MCF 10A (cell line): ENCODE measurements around the gene ZNF17. TPM values are rescaled to one million over a fixed set of nuclear protein-coding genes. Genes with fewer than 3 reads are reported as not detected.

Experiments
- total RNA-seq: library from RNA; stranded (reverse); gene quantifications from 2 replicates; pipeline ENCODE4 v1.2.3, GENCODE V29; 2022

Gene ZNF17
- total RNA-seq, 1 experiment from 2014 or later, result 8.3 TPM

Other genes starting within 250 kb of the ZNF17 start
- not detected in 2 replicates for gene DUXA, start 243.7 kb upstream of the ZNF17 start, total RNA-seq
- 34.4 and 41.1 TPM in 2 replicates for gene ZNF264, start 219.7 kb upstream of the ZNF17 start, total RNA-seq
- 0.93 and 1.2 TPM in 2 replicates for gene AURKC, start 180.1 kb upstream of the ZNF17 start, total RNA-seq
- 11.8 and 12.2 TPM in 2 replicates for gene ZNF805, start 170.5 kb upstream of the ZNF17 start, total RNA-seq
- 72.5 and 95.5 TPM in 2 replicates for gene ZNF460, start 130.7 kb upstream of the ZNF17 start, total RNA-seq
- 9.2 and 10.8 TPM in 2 replicates for gene ZNF543, start 90.7 kb upstream of the ZNF17 start, total RNA-seq
- 7.0 and 9.9 TPM in 2 replicates for gene ZNF304, start 59.9 kb upstream of the ZNF17 start, total RNA-seq
- gene TRAPPC2B, start 47.6 kb upstream of the ZNF17 start, total RNA-seq, result 6.3 and 9.8 TPM in 2 replicates
- gene ZNF547, start 47.6 kb upstream of the ZNF17 start, total RNA-seq, result 3.7 and 4.3 TPM in 2 replicates
- 23.7 and 40.1 TPM in 2 replicates for gene ZNF548, start 21.3 kb upstream of the ZNF17 start, total RNA-seq
- gene ZNF749, start 24.2 kb downstream of the ZNF17 start, total RNA-seq, result 19.1 and 21.2 TPM in 2 replicates
- 0.47 TPM in 2 replicates for gene VN1R1, start 46.0 kb downstream of the ZNF17 start, total RNA-seq
- 9.9 and 10.9 TPM in 2 replicates for gene ZNF772, start 66.4 kb downstream of the ZNF17 start, total RNA-seq
- gene ZNF419, start 76.6 kb downstream of the ZNF17 start, total RNA-seq, result 18.4 and 19.6 TPM in 2 replicates
- 11.2 and 12.4 TPM in 2 replicates for gene ZNF773, start 88.8 kb downstream of the ZNF17 start, total RNA-seq
- gene ZNF549, start 116.2 kb downstream of the ZNF17 start, total RNA-seq, result 3.9 and 5.3 TPM in 2 replicates
- gene ZNF550, start 148.7 kb downstream of the ZNF17 start, total RNA-seq, result 14.3 and 17.6 TPM in 2 replicates
- gene ZNF416, start 167.8 kb downstream of the ZNF17 start, total RNA-seq, result 5.0 and 5.6 TPM in 2 replicates
- gene ZIK1, start 173.0 kb downstream of the ZNF17 start, total RNA-seq, result not detected in 2 replicates
- gene ZNF530, start 188.7 kb downstream of the ZNF17 start, total RNA-seq, result 2.4 and 2.8 TPM in 2 replicates
- 16.4 and 18.8 TPM in 2 replicates for gene ZNF134, start 203.1 kb downstream of the ZNF17 start, total RNA-seq
- gene ZNF211, start 222.0 kb downstream of the ZNF17 start, total RNA-seq, result 5.7 and 11.4 TPM in 2 replicates